WTC11 (cell line): ENCODE measurements around the gene ACYP1.

Source experiments
- CREB1 ChIP-seq: sonication (generic); formaldehyde crosslinking; IDR thresholded peaks from 2 replicates; pipeline ENCODE4 v1.8.0; 2023; ENCODE audit warnings: mild to moderate bottlenecking, missing genetic modification reagents
- CTCF ChIP-seq: fragments of 200-600 bp; IDR thresholded peaks from 2 replicates; pipeline ENCODE4 v1.8.0; 2022; ENCODE audit warnings: antibody characterized with exemption
- E2F1 ChIP-seq: sonication (generic); formaldehyde crosslinking; IDR thresholded peaks from 2 replicates; pipeline ENCODE4 v1.8.0; 2022; ENCODE audit warnings: mild to moderate bottlenecking, missing genetic modification reagents
- ELF4 ChIP-seq: sonication (generic); formaldehyde crosslinking; IDR thresholded peaks from 2 replicates; pipeline ENCODE4 v1.8.1; 2022; ENCODE audit warnings: low read depth, mild to moderate bottlenecking, moderate library complexity, missing genetic modification reagents
- HMGA2 ChIP-seq: fragments of 250-450 bp; sonication (Bioruptor Pico); IDR thresholded peaks from 2 replicates; pipeline ENCODE4 v1.4.0; 2021; ENCODE audit warnings: mild to moderate bottlenecking, moderate library complexity
- JUN ChIP-seq: sonication (generic); formaldehyde crosslinking; IDR thresholded peaks from 2 replicates; pipeline ENCODE4 v1.8.0; 2023; ENCODE audit warnings: mild to moderate bottlenecking, missing genetic modification reagents
- NR1H2 ChIP-seq: sonication (generic); formaldehyde crosslinking; IDR thresholded peaks from 2 replicates; pipeline ENCODE4 v1.9.0; 2021; ENCODE audit warnings: mild to moderate bottlenecking, moderate library complexity, missing genetic modification reagents
- NR2C2 ChIP-seq: sonication (generic); formaldehyde crosslinking; IDR thresholded peaks from 2 replicates; pipeline ENCODE4 v1.8.0; 2022; ENCODE audit warnings: mild to moderate bottlenecking, missing genetic modification reagents
- RELA ChIP-seq: sonication (generic); formaldehyde crosslinking; IDR thresholded peaks from 2 replicates; pipeline ENCODE4 v1.8.1; 2022; ENCODE audit warnings: missing genetic modification reagents, mild to moderate bottlenecking, borderline replicate concordance
- SMAD3 ChIP-seq: sonication (generic); formaldehyde crosslinking; IDR thresholded peaks from 2 replicates; pipeline ENCODE4 v1.8.0; 2022; ENCODE audit warnings: missing genetic modification reagents, mild to moderate bottlenecking, borderline replicate concordance
- SP1 ChIP-seq: sonication (generic); formaldehyde crosslinking; conservative IDR thresholded peaks from 2 replicates; pipeline ENCODE4 v1.8.1; 2022; ENCODE audit warnings: missing genetic modification reagents
- ZNF121 ChIP-seq: sonication (generic); formaldehyde crosslinking; IDR thresholded peaks from 2 replicates; pipeline ENCODE4 v1.8.0; 2023; ENCODE audit warnings: missing genetic modification reagents
- ZNF423 ChIP-seq: fragments of 250-450 bp; sonication (Bioruptor Pico); IDR thresholded peaks from 2 replicates; pipeline ENCODE4 v2.1.2; 2022; ENCODE audit warnings: mild to moderate bottlenecking, moderate library complexity
- TF ChIP-seq, protein P1 (sequence below): sonication (generic); formaldehyde crosslinking; IDR thresholded peaks from 2 replicates; pipeline ENCODE4 v1.8.1; 2023; ENCODE audit warnings: mild to moderate bottlenecking, missing genetic modification reagents, moderate library complexity

DNA sequence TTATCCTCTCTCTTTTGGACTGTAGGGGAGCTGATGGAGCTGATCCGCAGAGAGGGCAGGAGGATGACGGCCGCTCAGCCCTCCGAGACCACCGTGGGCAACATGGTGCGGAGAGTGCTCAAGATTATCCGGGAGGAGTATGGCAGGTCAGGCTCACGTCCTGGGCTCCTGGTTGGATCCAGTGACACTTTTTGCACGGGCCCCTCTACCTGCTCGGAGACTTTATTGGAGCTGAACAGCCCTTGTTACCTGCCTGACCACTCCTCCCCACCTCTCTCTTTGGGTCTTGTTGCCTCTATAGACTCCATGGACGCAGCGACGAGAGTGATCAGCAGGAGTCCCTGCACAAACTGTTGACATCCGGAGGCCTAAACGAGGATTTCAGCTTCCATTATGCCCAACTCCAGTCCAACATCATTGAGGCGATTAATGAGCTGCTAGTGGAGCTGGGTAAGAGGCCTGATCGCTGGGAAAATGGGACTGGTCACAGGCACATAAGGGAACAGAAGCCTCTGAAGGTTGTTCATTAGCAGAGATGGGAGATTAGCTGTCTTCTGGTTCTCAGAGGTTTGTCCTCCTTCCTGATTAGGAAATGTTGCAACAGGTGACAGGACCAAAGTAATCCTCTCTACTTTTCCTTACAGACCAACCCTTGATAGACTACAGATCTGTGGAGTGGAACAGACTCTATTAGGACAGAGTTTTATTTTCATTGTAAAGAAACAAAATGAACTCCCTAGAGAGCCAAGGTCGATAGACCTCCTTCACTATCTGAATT lies 60.4 kb downstream of the ACYP1 start:
- TF ChIP-seq NR2C2 (CRISPR knock-in tag) (no peak), CTCF (no peak), RELA (CRISPR knock-in tag) (no peak), SP1 (CRISPR knock-in tag) (no peak), E2F1 (CRISPR knock-in tag) (no peak), JUN (CRISPR knock-in tag) (no peak), HMGA2 (CRISPR knock-in tag) (no peak), CREB1 (CRISPR knock-in tag) (no peak), ZNF423 (CRISPR knock-in tag) (no peak), NR1H2 (CRISPR knock-in tag) (no peak), ZNF121 (CRISPR knock-in tag) (no peak), SMAD3 (no peak), ELF4 (CRISPR knock-in tag) (no peak)
- TF ChIP-seq, protein P1, sequence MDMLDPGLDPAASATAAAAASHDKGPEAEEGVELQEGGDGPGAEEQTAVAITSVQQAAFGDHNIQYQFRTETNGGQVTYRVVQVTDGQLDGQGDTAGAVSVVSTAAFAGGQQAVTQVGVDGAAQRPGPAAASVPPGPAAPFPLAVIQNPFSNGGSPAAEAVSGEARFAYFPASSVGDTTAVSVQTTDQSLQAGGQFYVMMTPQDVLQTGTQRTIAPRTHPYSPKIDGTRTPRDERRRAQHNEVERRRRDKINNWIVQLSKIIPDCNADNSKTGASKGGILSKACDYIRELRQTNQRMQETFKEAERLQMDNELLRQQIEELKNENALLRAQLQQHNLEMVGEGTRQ (CRISPR knock-in tag): no peak
